Stimulated activated naive CD8-positive, alpha-beta T cell treated with anti-CD3 and anti-CD28 coated beads, Interleukin-15, amount 100 ng/mL, for 72 hours (primary cell): ENCODE measurements around the gene TNNI3.
"Not testable (repeated sequence)": the region's sequence is repeated elsewhere in the genome, so short reads cannot be mapped to it uniquely, and the experiment has no call there.

ENCODE experiments used
- ATAC-seq: fragments of 150-1000 bp; cut with Tn5 transposase; 2 replicates; pipeline ENCODE4 v1.10.0; 2021; ENCODE audit warnings: mild to moderate bottlenecking, moderate library complexity
- DNase-seq, 2 donors: peaks; one replicate each; pipeline ENCODE4 v3.0.0; 2021 to 2022
- H3K27ac Mint-ChIP-seq, 2 donors: one replicate each; pipeline ENCODE4 v1.8.0; 2022; ENCODE audit warnings: mild to moderate bottlenecking in 2 of 2, mixed read lengths in 2 of 2, moderate library complexity in 2 of 2
- H3K27me3 Mint-ChIP-seq: one replicate; pipeline ENCODE4 v1.8.0; 2022; ENCODE audit warnings: mixed read lengths
- H3K4me1 Mint-ChIP-seq: one replicate; pipeline ENCODE4 v1.8.0; 2022; ENCODE audit warnings: mild to moderate bottlenecking, mixed read lengths
- H3K4me3 Mint-ChIP-seq, 2 donors: one replicate each; pipeline ENCODE4 v1.8.0; 2022; ENCODE audit warnings: mild to moderate bottlenecking in 2 of 2, mixed read lengths in 2 of 2, moderate library complexity in 1 of 2
- H3K9me3 Mint-ChIP-seq, 2 donors: one replicate each; pipeline ENCODE4 v1.8.0; 2022; ENCODE audit warnings: mixed read lengths in 2 of 2

TNNI3 gene

DNA sequence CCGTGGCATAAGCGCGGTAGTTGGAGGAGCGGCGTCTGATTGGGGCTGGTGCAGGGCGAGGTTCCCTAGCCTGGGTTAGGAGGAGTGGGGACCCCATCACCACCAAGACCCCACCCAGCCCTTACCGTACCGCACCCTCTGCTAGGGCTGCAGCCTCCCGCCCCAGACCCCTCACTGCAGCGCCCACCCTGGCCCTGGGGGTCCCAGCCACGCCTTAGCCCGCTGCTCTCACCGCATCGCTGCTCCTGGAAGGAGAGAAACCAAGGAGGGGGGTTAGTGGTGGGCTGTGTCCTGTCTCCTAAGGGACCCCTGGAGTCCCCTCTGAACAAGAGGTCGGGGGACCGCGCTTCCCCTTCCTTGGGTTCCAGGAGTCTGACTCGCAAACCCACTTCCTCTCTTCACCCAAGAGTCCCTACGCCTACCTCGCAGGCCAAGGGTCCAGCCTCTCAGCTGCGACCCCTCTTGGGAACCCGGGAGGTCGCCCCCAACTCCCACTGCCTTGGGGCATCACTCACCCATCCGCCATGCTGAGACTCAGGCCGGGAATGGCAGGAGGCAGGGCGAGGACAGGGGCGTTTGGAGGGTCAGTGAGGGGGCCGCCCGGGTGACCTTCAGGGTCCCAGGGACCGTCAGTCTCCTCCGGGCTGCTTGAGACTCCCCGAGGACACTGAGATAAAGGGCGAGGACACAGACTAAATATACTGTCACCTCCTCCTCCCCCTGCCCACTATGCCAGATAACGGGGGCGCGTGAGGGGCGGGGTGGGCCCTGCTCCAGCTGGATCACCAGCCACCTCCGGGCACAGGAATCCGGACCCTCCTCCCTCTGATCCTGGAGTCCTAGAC lies at the start of gene TNNI3:
TSS of gene TNNI3 (minus strand) at position 669 of the 845 bp plus-strand sequence. CDS start at position 526, 143 bp downstream.
- H3K4me3 Mint-ChIP-seq, result peak within 1 kb of the TSS; percentile 50 to 73
- DNase-seq (no peak), ATAC-seq (no peak)
- H3K4me1 Mint-ChIP-seq, result peaks cover 37% of the 10 kb centered on the region
- no peak within 1 kb of the TSS for H3K27ac Mint-ChIP-seq
- H3K9me3 Mint-ChIP-seq, result peaks cover 9 to 15% of the 10 kb centered on the region in 2 donors
- H3K27me3 Mint-ChIP-seq, result peaks cover 77% of the 10 kb centered on the region

DNA sequence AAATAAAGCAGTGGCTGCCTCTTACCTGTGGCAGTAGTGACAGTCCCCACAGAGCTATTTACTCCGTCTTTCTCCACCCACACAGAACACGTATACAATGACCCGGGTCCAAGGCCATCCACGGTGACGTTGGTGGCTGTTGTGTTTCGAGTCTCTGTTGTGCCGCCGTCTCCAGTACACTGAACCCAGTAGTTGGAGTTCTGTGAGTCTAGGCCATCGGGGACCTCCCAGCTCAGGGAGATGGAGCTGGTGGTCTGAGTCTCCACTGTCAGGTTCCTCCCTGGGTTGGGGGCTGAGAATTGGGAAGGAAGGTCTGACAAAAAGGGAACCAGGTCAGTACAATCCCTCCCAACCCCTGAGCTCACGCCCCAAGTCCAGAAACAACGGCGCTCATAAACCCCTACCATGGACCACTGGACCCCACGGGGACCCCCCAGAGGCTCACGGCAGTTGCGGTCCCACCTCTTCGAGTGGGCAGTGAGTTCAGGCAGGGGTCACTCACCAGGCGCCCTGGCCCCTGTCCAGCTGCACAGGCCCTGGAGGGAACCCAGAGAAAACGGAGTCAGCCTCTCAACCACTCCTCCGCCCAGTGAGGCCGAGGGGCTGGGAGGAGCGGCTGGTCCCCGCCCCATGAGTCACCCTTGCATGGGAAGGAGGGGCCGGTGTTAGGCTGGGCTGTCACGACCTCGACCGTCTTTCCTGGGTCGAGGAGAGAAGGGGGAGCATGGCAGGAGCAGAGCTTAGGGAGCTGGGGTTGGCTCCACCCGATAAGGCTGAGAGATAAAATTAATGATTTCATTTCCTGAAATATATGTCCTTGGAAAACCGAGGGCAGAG lies 49.4 kb upstream of the TNNI3 start:
- ATAC-seq, result peak; percentile 85
- Mint-ChIP-seq H3K4me1 (peaks cover 8% of the 10 kb centered on the region), H3K27ac (peak overlapping the region in 1 of 2 donors; percentile 48), H3K9me3 (no peaks in the 10 kb centered on the region), H3K27me3 (peaks cover 61% of the 10 kb centered on the region), H3K4me3 (peak overlapping the region; percentile 20 to 31)
- DNase-seq, result peak; percentile 32 to 36

DNA sequence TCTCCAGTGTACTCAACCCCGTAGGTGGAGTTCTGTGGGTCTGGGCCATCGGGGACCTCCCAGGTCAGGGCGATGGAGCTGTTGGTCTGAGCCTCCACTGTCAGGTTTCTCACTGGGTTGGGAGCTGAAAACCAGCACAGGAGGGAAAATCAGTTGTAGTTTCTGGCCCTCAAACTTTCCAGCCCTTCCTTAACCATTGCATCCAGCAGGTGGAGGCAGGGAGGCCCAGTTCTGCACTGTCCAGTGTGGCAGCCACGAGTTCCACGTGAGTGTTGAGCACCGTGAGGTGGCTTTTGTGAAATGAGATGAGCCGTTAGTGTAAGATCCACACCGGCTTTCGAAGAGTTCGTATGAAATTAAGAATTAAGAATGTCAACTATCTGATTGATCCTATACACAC lies 44.7 kb upstream of the TNNI3 start:
- not testable (repeated sequence) for H3K27ac Mint-ChIP-seq, H3K4me1 Mint-ChIP-seq
- H3K27me3 Mint-ChIP-seq, result peaks cover 41% of the 10 kb centered on the region

DNA sequence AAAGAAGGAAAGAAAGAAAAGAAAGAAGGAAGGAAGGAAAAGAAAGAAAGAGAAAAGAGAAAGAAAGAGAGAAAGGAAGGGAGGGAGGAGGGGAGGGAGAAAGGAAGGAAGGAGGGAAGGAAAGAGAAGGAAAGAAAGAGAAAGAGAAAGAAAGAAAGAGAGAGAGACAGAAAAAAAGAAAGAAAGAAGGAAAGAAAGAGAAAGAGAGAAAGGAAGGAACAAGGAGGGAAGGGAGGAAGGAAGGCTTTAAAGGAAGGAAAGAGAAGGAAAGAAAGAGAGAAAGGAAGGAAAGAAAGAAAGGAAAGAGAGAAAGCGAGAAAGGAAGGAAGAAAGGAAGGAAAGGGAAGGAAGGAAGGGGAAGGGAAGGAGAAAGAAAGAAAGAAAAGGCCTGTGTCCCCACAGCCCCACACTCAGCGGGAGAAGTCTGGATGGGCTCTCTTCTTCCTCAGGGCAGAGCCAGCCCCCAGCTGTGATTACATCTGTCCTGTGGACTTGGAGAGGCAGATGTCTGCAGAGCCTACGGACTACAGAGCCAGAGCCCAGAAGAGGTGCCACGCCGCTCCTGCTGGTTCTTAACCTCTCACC lies 42.2 kb upstream of the TNNI3 start:
- DNase-seq, result no peak
- ATAC-seq, result no peak
- H3K9me3 Mint-ChIP-seq, result no peaks in the 10 kb centered on the region
- no peaks in the 10 kb centered on the region for H3K4me1 Mint-ChIP-seq
- H3K27ac Mint-ChIP-seq, result no peak overlapping the region
- no peak overlapping the region for H3K4me3 Mint-ChIP-seq
- peaks cover 21% of the 10 kb centered on the region for H3K27me3 Mint-ChIP-seq

More for the DNA sequence above, 44.7 kb upstream of the TNNI3 start:
- DNase-seq, H3K9me3 Mint-ChIP-seq, H3K4me3 Mint-ChIP-seq, ATAC-seq: not testable (repeated sequence)

DNA sequence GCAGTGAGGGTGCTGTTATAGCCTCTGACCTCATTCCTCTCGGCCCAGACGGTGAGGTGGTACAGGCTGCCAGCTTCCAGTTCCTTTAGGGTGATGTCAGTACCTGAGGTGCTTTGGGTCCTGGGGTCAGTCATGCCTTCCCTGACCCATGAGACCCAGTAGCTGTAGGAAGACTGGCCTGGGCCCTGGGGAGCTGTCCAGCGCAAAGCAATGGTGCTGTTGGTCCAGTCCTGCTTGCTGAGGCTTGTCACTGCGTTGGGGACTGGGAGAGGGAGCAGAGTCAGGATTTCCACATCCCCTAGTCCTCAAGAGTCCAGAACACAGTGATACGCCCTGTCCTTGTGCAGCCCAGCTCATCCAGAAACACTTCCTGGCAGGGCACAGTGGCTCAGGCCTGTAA lies 41.1 kb upstream of the TNNI3 start:
- Mint-ChIP-seq H3K4me1 (no peaks in the 10 kb centered on the region), H3K4me3 (no peak overlapping the region), H3K27me3 (peaks cover 13% of the 10 kb centered on the region), H3K9me3 (no peaks in the 10 kb centered on the region), H3K27ac (no peak overlapping the region)
- DNase-seq (no peak), ATAC-seq (no peak)

DNA sequence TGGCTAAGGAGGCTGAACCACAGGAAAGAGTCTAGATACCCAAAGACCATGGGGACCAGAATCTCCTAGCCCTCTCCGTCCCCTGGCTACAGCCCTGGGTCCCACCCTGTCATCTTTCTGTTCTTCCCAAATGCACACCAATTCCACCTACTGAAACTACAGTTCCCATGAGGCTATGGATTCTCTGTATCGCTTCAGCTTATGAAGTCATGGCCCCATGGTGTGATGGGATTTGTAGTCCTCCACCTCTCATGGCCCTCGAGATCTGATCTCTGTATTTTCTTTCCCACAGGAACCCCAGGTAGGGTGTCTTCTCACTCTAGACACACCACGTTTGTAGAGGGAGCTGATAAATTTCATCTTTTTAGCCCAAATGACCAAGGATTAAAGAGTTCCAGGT lies 40.0 kb upstream of the TNNI3 start:
- H3K9me3 Mint-ChIP-seq, result no peaks in the 10 kb centered on the region
- ATAC-seq (no peak), DNase-seq (no peak)
- no peak overlapping the region for H3K27ac Mint-ChIP-seq
- peaks cover 18% of the 10 kb centered on the region for H3K27me3 Mint-ChIP-seq
- no peak overlapping the region for H3K4me3 Mint-ChIP-seq
- no peaks in the 10 kb centered on the region for H3K4me1 Mint-ChIP-seq

DNA sequence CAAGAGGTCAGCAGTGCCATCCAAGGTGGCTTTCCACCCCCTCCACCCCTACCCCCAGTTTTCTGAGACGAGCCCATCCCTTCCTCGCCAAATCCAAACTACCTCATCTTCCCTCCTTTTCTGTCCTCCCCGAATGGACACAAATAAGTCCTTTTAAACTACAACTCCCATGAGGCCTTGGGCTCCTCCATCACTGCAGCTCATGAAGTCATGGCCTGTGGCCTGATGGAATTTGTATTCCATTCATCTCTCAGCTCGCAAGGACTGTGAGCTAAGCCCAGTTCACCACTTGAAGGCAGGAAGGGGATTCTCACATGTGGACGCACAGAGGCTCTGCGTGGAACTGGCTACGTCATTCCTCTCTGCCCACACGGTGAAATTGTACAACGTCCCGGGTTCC lies 39.3 kb upstream of the TNNI3 start:
- ATAC-seq (no peak), DNase-seq (no peak)
- Mint-ChIP-seq H3K27me3 (peaks cover 22% of the 10 kb centered on the region), H3K9me3 (no peaks in the 10 kb centered on the region), H3K4me1 (no peaks in the 10 kb centered on the region), H3K27ac (no peak overlapping the region), H3K4me3 (no peak overlapping the region)

DNA sequence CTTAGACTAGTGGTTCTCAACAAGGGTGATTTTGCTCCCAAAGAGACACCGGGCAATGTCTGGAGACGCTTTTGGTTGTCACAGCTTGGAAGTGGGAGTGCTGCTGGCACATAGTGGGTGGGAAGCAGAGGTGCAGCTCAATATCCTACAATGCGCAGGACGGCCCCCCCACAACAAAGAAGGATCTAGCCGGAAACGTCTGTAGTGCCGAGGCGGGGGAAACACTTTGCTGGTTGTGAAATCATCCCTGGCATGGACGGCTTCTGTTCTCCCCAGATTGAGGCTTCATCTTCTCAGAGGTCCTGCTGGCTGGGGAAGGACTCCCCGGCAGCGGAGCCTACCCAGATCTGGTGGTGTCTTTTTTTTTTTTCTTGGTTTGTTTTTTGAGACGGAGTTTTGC lies 35.9 kb upstream of the TNNI3 start:
- Mint-ChIP-seq H3K27me3 (peaks cover 25% of the 10 kb centered on the region), H3K4me3 (no peak overlapping the region), H3K4me1 (peaks cover 11% of the 10 kb centered on the region), H3K27ac (no peak overlapping the region), H3K9me3 (no peaks in the 10 kb centered on the region)
- DNase-seq (no peak), ATAC-seq (no peak)

DNA sequence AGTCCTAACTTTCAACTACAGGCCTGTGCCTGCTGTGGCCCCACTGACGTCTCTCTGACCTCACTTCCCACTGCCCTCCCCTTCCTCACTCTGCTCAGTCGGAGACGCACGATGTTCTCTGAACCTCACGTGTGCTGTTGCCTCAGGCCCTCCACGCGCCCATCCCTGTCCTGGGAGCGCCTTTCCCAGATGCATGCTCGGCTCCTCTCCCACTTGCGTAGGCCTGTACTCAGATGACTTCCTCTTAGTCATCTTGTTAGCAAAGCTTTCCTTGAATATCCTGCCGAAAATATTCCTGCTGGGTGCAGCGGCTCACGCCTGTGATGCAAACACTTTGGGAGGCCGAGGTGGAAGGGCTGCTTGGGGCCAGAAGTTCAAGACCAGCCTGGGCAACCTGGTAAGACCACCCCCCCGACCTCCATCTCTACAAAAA lies 31.9 kb upstream of the TNNI3 start:
- Mint-ChIP-seq H3K4me1 (peaks cover 13% of the 10 kb centered on the region), H3K27ac (no peak overlapping the region), H3K4me3 (no peak overlapping the region), H3K9me3 (no peaks in the 10 kb centered on the region), H3K27me3 (peaks cover 39% of the 10 kb centered on the region)
- DNase-seq, result no peak
- no peak for ATAC-seq

DNA sequence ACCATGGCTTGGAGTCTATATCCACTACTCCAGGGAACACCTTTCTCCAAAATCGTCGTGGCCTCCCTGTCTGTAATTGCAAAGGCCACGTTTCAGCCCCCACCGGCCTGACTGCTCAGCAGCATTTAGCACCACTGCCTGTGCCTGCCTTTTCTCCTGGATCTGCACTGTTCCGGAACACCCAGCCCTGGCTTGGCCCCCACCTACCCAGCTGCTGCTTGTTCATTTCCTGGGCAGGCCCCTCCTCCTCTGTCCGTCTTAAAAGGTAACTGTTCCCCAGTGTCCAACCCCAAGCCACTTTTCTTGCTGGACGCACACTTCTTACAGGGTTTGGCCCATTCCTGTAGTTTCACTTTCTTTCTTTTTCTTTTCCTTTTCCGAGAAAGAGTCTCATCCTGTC lies 31.1 kb upstream of the TNNI3 start:
- Mint-ChIP-seq H3K27ac (no peak overlapping the region), H3K9me3 (no peaks in the 10 kb centered on the region), H3K27me3 (peaks cover 39% of the 10 kb centered on the region), H3K4me1 (peaks cover 13% of the 10 kb centered on the region), H3K4me3 (peak overlapping the region in 1 of 2 donors; percentile 25)
- DNase-seq, result no peak
- ATAC-seq, result no peak

DNA sequence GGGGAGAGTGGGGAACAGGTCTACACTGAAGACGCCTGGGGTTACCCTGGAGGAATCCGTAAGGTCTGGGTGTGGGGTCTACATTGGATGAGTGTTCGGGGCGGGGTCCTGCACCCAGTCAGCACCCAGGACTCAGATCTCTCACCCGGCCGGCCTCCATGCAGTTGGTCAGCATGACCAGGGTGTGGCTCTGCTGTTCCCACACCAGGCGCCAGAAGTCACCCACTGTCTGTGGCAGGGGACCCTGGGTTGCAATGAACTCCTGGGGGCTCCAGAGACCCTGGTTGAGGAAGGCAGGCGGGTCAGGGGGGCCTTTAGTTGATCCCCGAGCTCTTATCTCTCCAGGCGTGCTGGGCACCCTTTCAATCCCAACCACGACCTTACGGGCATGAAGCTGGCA lies 28.5 kb upstream of the TNNI3 start:
- H3K27ac Mint-ChIP-seq, result no peak overlapping the region
- DNase-seq (no peak), ATAC-seq (no peak)
- H3K27me3 Mint-ChIP-seq, result peaks cover 36% of the 10 kb centered on the region
- peaks cover 13% of the 10 kb centered on the region for H3K4me1 Mint-ChIP-seq
- no peaks in the 10 kb centered on the region for H3K9me3 Mint-ChIP-seq
- H3K4me3 Mint-ChIP-seq, result no peak overlapping the region

DNA sequence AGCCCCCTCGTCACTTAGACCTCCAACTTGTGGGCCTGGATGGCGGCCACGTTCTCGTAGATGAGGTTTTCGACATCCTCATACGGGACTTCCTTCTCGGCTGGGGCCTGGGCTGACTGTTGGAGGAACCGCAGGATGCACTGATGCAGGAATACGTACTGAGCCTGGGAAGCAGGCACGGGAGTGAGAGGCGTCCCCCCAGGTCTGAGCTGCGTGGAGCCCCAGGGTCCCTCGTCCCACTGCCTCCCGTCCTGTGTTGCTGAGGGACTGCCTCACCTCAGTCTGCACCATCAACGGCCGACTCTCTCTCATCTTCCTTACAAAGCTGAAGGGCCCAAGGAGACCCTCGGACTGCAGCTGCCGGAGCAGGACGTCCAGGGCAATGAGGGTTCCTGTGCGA lies 24.2 kb upstream of the TNNI3 start:
- no peak overlapping the region for H3K4me3 Mint-ChIP-seq
- no peak for ATAC-seq
- DNase-seq, result no peak
- H3K9me3 Mint-ChIP-seq, result no peaks in the 10 kb centered on the region
- peaks cover 70% of the 10 kb centered on the region for H3K27me3 Mint-ChIP-seq
- peaks cover 26% of the 10 kb centered on the region for H3K4me1 Mint-ChIP-seq
- no peak overlapping the region for H3K27ac Mint-ChIP-seq

DNA sequence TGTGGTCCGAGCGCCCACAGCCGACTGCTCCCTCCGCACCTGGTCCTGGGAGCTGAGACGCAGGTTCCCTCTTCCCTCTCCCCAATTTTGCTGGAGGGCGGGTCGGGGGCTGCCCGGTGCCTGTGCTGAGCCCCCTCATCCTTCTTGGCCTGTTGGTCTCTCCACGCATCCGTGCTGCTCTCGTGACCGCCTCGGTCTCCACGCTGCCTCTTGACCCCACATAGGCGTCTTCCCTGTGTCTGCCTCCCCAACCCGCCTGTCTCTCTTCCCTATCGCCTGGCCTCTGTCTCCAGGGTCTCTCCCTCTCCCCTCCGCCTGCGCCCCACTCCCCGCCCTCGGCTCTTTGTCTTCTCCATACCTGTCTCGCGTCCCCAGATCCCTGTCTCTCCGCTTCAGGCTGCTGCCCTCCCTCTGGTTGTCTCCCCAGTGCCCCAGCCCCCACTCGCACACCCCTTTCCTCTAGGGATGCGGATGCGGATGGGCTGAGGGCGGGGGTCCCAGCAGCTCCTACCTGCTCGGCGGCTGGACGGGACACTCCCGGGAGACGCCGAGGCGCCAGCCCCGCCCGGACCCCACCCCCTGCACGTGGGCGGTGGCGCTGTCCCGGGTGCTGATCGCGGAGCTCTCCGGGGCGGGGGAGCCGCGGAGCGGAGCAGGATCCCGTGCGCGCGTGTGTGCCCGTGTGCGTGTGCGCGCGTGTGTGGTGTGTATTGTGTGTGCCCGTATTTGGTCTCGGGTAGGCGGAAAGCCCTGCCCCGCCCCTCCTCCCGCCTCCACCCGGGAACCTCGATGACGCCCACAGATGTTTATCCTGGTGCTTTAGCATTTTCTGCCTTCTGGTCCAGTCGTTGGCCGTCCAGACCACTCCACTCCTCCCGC lies 22.3 kb upstream of the TNNI3 start, which contains the start of gene SYT5:
TSS of gene SYT5 (minus strand) at position 684 of the 879 bp plus-strand sequence. CDS start 1,248 bp downstream, outside the sequence.
- peaks cover 31% of the 10 kb centered on the region for H3K4me1 Mint-ChIP-seq
- H3K9me3 Mint-ChIP-seq, result peaks cover 0 to 6% of the 10 kb centered on the region in 2 donors
- peak within 1 kb of the TSS; percentile 71 to 87 for H3K4me3 Mint-ChIP-seq
- DNase-seq (peak; percentile 61 to 72), ATAC-seq (peak; percentile 52)
- peak within 1 kb of the TSS in 1 of 2 donors; percentile 93 for H3K27ac Mint-ChIP-seq
- H3K27me3 Mint-ChIP-seq, result peaks cover 78% of the 10 kb centered on the region

DNA sequence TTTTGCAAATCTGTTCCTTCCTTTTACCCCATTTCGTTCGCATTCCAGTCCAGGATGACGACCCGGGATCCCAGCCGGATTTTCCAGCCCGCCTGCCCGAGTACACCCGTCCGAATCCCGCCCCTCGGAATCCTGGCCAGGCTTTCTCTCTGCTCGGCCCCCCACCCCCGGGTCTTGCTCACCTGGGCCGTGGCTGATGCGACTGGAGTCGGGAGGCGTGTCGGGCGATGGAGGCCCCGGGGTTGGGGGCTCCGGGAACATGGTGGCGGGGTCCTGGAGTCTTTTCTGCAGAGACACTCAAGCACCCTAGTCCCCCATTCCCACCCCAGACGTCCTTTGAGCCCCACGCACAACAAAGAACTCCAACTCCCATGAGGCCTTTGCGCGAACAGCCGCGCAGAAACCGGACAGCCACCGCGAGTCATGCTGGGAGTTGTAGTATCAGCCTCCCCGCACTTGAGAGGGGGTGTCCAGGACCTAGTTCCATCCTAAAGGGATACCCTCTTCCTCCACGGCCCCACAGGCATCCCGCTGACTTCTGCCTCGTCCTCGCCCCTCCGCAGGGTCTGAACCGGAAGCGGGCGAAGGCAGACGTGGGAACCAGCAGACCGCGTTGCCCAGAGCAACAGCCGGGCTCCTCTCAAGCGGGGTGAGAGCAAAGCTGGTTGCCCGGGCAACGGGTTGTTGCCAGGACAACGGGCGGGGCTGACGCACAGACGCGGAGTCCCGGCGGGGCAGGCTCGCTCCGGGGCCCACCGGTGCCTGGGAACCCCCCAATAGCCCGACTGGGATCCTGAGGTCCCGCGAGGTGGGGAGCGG lies 21.5 kb upstream of the TNNI3 start:
- ATAC-seq, result peak; percentile 90
- peak; percentile 92 to 93 for DNase-seq
- peaks cover 39% of the 10 kb centered on the region for H3K4me1 Mint-ChIP-seq
- H3K9me3 Mint-ChIP-seq, result peaks cover 0 to 7% of the 10 kb centered on the region in 2 donors
- H3K27me3 Mint-ChIP-seq, result peaks cover 86% of the 10 kb centered on the region
- peak overlapping the region; percentile 71 to 87 for H3K4me3 Mint-ChIP-seq
- H3K27ac Mint-ChIP-seq, result peak overlapping the region; percentile 76 to 93
